Hematopoietic multipotent progenitor cell treated with erythropoietin and hydrocortisone succinate and interleukin-3 and kit ligand, for 6 days (in vitro differentiated cells): ENCODE data around the gene ADAP1.

Source experiments
- DNase-seq: peaks from one replicate; pipeline ENCODE4 v3.0.0-alpha.2; 2015

ADAP1 gene

DNA sequence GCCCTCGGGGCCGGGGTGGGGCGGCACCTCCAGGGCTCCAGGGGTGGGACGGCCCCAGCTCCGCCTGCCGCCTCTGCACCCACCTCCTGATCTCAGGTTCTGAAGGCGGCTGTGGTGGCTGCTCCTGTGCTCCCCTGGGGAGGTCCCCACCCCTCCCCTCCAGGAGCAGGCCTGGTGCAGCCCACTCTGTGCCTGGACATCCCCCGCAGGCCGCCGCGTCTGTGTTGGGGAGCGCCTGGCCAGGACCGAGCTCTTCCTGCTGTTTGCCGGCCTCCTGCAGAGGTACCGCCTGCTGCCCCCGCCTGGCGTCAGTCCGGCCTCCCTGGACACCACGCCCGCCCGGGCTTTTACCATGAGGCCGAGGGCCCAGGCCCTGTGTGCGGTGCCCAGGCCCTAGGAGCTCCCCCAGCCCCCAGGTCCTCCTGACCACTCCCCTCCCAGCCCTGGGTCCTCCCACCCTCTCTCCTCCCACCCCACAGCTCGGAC lies 34.0 kb upstream of the ADAP1 start:
- DNase-seq = no peak

- no peak for DNase-seq
Observed at GRCh38 chr7:987909-988308, 33.4 kb upstream of the ADAP1 start.

DNA sequence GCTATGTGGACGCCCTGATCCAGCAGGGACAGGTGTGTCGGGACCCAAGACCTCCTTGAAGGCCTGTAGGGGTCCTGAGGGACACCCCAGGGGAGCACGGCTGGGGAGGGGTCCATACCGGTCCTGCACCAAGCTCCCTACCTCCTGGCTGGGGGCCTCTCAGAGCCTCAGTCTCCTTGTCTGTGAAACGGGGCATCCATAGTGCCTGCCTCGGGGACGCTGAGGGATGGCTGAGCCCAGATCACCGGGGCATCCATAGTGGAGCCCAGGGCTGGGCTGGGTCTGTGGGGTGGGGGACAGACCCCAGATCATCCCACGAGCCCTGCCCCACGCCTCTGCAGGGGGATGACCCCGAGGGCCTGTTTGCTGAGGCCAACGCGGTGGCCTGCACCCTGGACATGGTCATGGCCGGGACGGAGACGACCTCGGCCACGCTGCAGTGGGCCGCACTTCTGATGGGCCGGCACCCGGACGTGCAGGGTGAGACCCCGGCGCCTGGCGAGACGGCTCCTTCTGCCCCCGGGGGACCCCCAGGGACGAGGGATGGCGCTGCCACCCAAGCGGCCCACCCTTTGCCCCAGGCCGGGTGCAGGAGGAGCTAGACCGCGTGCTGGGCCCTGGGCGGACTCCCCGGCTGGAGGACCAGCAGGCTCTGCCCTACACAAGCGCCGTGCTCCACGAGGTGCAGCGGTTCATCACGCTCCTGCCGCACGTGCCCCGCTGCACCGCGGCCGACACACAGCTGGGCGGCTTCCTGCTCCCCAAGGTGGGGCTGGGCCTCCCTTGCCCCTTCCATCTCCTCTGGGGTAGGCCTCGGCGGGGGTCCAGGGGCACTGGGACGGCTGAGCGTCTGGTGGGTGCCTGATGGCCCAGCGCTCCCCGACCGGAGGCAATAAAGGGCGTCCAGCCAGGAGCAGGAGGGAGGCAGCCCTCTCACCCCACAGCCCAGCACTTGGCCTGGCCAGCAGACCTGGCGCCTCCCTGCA lies 32.6 kb upstream of the ADAP1 start:
- no peak for DNase-seq

GRCh38 chr7:985915-986741 lies 31.6 kb upstream of the ADAP1 start:
- DNase-seq = peak; percentile 67

DNA sequence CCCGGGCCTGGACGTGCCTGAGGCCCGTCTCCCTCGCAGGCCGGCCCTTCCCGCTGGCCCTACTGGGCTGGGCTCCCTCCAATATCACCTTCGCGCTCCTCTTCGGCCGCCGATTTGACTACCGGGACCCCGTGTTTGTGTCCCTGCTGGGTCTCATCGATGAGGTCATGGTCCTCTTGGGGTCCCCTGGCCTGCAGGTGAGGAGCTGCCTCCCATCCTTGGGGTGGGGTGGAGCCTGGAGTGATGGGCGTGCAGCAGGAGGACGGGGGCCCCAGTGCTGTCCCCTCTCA lies 30.6 kb upstream of the ADAP1 start:
- no peak for DNase-seq

- DNase-seq = no peak
Observed at GRCh38 chr7:984361-985126, 30.1 kb upstream of the ADAP1 start.

DNA sequence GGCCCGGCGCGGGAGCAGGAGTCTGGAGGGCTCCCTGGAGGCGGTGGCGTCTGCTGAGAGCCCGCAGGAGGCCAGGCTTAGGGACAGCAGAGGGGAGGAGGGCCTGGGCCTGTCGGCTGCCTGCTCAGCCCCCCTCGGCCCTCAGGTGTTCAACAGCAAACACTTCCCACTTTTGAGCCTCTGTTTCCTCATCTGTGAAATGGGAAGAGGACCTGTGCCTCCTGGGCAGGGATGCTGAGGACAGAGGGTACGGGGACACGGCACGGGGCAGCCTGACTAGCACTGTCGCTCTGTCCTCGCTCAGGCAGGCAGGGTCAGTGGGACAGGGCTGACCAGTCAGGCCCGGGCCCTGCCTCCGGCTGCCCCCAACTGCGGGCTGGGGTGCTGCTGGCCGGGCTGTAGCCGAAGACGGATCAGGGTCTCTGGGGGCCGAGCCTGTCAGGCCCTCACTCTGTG lies 29.2 kb upstream of the ADAP1 start:
- no peak for DNase-seq

DNA sequence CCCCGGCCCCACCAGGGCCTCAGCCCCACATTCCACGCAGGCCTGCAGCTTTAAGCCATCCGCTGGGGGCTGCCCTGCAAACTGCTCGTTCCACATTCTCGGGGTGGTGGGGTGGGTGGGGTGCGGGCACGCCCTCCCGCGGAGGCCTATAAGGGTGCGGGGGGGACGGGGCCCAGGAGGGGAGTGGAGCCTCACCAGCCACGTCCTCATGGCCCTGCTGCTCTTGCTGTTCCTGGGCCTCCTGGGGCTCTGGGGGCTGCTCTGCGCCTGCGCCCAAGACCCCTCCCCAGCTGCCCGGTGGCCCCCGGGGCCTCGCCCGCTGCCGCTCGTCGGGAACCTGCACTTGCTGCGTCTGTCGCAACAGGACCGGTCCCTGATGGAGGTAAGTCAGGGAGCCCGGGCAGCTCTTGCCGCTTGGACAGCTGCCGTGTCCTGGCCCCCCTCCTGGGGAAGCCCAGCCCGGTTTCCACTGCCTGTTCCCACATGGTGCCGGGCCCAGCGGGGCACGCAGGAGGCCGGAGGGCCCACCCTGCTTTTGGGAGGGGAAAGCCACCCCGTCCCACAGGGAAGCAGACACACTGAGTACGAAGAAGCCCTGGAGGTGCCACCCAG lies 28.6 kb upstream of the ADAP1 start, which contains the start of gene CYP2W1:
Gene CYP2W1, plus strand, starts transcription at position 178 of the 612 bp plus-strand sequence. Its CDS starts 31 bp downstream, at position 209.
- no peak for DNase-seq

DNA sequence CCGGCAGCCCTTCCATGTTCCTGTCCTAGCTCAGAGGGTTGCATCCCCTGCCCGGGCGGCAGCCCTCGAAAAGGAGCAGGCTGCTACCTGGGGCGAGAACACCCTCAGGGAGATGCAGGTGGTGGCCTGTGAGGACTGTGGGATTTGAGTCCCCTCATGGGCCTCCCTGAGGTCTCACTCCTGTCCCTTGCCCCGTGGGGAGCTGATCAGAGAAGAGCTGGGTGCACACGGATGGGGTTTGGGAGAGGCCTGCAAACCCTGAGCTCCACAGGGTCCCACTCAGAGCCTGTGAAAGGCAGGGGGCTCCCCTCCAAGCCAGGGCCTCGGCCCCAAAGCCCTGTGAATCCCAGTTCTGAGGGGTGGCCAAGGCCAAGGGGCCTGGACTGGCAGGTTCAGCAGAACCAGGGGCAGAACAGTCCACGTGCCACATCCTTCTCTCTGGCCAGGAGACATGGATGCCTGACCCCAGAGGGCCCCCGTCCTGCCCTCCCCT lies 28.1 kb upstream of the ADAP1 start:
- no peak for DNase-seq

- DNase-seq = no peak
Observed at GRCh38 chr7:981793-982510, 27.5 kb upstream of the ADAP1 start.

GRCh38 chr7:979886-980571 lies 25.5 kb upstream of the ADAP1 start:
- no peak for DNase-seq

- no peak for DNase-seq
Observed at GRCh38 chr7:979151-979550, 24.7 kb upstream of the ADAP1 start.

DNA sequence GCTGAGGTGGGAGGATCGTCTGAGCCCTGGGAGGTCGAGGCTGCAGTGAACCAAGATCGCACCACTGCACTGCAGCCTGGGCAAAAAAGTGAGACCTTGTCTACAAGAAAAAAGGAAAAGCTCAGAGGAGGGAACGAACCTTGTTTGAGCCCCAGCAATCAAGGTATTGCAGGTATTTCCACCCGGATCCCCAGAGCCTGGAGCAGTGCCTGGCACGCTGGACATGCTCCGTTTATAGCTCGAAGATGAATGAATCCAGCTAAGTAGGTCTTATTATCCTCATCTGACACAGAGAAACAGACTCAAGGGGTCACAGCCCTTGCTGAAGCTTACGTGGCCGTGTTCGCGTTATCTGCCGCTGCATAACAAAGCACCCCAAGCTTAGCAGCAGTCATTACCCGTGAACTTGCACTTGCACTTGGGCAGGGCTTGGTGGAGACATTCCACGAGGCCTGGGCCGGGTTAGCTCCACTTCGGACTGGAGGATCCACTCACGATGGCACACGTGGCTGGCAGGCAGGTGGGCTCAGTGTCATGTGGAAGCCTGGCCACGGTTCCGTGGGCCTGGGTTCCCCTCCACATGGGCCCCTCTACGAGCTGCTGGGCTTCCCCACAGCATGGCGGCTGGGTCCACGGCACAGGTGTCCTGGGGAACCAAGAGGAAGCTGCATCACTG lies 24.1 kb upstream of the ADAP1 start:
- no peak for DNase-seq

GRCh38 chr7:978049-978346 lies 23.5 kb upstream of the ADAP1 start:
- DNase-seq = no peak

DNA sequence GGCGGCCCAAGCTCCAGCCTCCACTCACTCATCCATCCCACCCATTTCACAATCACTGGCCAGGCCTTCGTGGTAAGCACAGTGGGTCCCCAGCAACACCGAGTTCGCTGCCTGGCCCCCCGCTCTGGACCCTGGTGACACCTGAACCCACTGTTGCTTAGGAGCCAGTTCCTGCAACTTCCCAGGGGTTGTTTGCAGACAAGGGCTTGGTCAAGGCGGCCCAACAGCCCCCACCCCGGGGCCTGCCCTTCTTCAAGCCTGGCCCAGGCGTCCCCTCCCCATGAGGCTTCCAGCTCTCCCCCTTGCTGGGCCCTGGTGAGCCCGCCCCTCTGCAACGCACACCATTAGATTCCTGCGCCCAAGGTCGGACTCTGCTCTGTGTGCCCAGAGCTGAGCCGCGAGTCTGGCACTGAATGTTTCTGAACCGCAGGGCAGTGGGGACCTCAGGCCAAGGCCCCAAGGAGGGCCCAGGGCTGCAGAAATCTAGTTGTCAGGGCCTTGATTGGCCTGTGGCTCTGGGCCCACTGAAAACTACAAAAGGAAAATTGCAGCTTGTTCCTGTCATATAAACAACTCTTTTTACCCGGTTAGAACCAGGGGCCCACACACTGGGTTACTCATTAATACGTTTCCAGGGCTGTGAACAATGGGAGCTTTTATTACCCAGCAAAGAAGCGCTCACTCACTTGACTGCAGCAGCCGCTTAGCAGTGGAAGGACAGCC lies 23.0 kb upstream of the ADAP1 start:
- DNase-seq = no peak

DNA sequence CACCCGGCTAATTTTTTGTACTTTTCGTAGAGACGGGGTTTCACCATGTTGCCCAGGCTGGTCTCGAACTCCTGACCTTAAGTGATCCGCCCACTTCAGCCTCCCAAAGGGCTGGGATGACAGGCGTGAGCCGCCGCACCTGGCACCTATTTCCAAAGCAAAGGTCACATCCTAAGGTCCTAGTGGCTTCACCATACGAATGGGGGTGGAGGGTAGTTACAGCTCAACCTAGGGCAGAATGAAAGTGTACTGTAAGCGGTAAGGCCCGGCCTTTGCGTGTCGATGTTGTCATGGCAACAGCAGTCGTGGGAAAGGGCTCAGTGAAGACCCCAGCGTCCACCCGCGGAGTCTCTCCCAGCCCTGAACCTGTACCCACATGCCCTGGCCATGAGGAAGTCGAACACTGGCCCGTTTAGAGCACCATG lies 22.4 kb upstream of the ADAP1 start:
- DNase-seq = no peak

DNA sequence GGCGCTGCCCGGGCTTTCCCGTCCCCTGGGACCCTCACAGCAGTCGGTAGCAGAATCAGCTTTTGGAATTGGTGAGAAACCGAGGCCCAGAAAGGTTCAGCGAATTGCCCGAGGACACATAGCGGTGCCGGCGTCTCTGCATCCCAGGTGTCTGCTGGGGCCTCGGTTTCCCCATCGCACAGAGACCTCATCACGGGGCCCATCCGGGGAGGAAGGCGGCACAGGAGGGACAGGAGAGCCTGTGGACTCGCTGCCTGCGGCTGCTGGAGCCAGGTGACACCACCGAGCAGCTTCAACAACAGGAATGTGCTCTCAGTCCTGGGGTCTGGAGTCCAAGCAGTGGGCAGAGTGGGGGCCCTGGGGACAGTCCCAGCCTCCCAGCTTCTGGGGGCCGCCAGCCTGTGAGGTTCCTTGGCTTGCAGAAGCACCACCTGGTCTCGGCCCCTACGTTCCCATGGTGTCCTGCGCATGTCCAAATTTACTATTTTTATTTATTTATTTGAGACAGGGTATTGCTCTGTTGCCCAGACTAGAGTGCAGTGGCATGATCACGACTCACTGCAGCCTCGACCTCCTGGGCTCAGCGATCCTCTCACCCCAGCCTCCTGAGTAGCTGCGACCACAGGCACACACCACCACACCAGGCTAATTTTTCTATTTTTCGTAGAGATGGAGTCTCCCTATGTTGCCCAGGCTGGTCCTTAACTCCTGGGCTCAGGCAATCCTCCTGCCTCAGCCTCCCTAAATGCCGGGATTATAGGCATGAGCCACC lies 21.4 kb upstream of the ADAP1 start:
- no peak for DNase-seq

GRCh38 chr7:974820-975681 lies 20.6 kb upstream of the ADAP1 start, which contains the start of gene COX19:
COX19 (minus strand) TSS chr7:975549; CDS start chr7:975509, 40 bp downstream.
- peak; percentile 91 for DNase-seq
